Left kidney (tissue), 2 donors: ENCODE measurements around the gene VGLL4. TPM values are rescaled to one million over a fixed set of nuclear protein-coding genes. Genes with fewer than 3 reads are reported as not detected.
A peak's percentile ranks its signal among the peaks of the same experiment; 100 is the strongest.
"Not testable (repeated sequence)": the region's sequence is repeated elsewhere in the genome, so short reads cannot be mapped to it uniquely, and the experiment has no call there.

Experiments
- DNase-seq: peaks from one replicate; pipeline ENCODE4 v3.0.0-alpha.2; 2013
- polyA plus RNA-seq: library from polyadenylated mRNA; unstranded; fragments of 120-200 nt; gene quantifications from one replicate; pipeline ENCODE4 v1.2.1, GENCODE V29; 2013; ENCODE audit not compliant: insufficient read length

The VGLL4 gene
- polyA plus RNA-seq, 1 donor = 98.4 TPM

- no peak for DNase-seq
Observed at GRCh38 chr3:11588755-11589154, 55.0 kb downstream of the VGLL4 start.

GRCh38 chr3:11588338-11588737 is 55.4 kb downstream of the VGLL4 start:
- no peak for DNase-seq

- DNase-seq = no peak
Observed at GRCh38 chr3:11587766-11588165, 55.9 kb downstream of the VGLL4 start.

- DNase-seq = no peak
Observed at GRCh38 chr3:11584570-11584969, 59.1 kb downstream of the VGLL4 start.

- no peak for DNase-seq
Observed at GRCh38 chr3:11583638-11584046, 60.1 kb downstream of the VGLL4 start.

- DNase-seq = no peak
Observed at GRCh38 chr3:11583235-11583634, 60.5 kb downstream of the VGLL4 start.

GRCh38 chr3:11582191-11582968 is 61.3 kb downstream of the VGLL4 start:
- DNase-seq = peak; percentile 87

- DNase-seq = no peak
Observed at GRCh38 chr3:11581237-11582190, 62.2 kb downstream of the VGLL4 start.

GRCh38 chr3:11580645-11581044 is 63.1 kb downstream of the VGLL4 start:
- DNase-seq = no peak

GRCh38 chr3:11578169-11578568 is 65.5 kb downstream of the VGLL4 start:
- DNase-seq = no peak

GRCh38 chr3:11576453-11576852 is 67.3 kb downstream of the VGLL4 start:
- DNase-seq = no peak

- DNase-seq = no peak
Observed at GRCh38 chr3:11575677-11576076, 68.0 kb downstream of the VGLL4 start.

- DNase-seq = no peak
Observed at GRCh38 chr3:11574981-11575669, 68.6 kb downstream of the VGLL4 start.

GRCh38 chr3:11572660-11573059 is 71.1 kb downstream of the VGLL4 start:
- DNase-seq = not testable (repeated sequence)

- DNase-seq = no peak
Observed at GRCh38 chr3:11570789-11571495, 72.8 kb downstream of the VGLL4 start.

GRCh38 chr3:11570251-11570650 is 73.5 kb downstream of the VGLL4 start:
- no peak for DNase-seq

GRCh38 chr3:11569156-11569741 is 74.5 kb downstream of the VGLL4 start:
- DNase-seq = no peak

GRCh38 chr3:11568503-11569155 is 75.1 kb downstream of the VGLL4 start:
- DNase-seq = no peak

GRCh38 chr3:11567516-11568467 is 75.9 kb downstream of the VGLL4 start:
- DNase-seq = no peak

GRCh38 chr3:11566916-11567315 is 76.8 kb downstream of the VGLL4 start:
- DNase-seq = no peak
